Naive B cell (primary cell): Measurements from ENCODE around the gene SYNGR3. TPM values are rescaled to one million over a fixed set of nuclear protein-coding genes. Genes with fewer than 3 reads are reported as not detected.

Source experiments
- ATAC-seq, 2 donors: fragments of 150-1000 bp; cut with Tn5 transposase; 2 replicates each; pipeline ENCODE4 v1.10.0; 2021; ENCODE audit warnings: low read depth in 2 of 2, mild to moderate bottlenecking in 2 of 2, moderate library complexity in 2 of 2
- DNase-seq: peaks from one replicate; pipeline ENCODE4 v3.0.0; 2022
- H3K27ac Mint-ChIP-seq, 6 donors: one replicate each; pipeline ENCODE4 v1.8.0; 2020 to 2022; ENCODE audit warnings: mild to moderate bottlenecking in 6 of 6, mixed read lengths in 6 of 6, moderate library complexity in 5 of 6, inconsistent platforms in 2 of 6
- H3K27me3 Mint-ChIP-seq, 3 donors: one replicate each; pipeline ENCODE4 v1.8.0; 2021 to 2022; ENCODE audit warnings: mixed read lengths in 3 of 3, mild to moderate bottlenecking in 1 of 3
- H3K36me3 Mint-ChIP-seq, 2 donors: one replicate each; pipeline ENCODE4 v1.8.0; 2020 to 2022; ENCODE audit warnings: mixed read lengths in 2 of 2, inconsistent platforms in 1 of 2, mild to moderate bottlenecking in 1 of 2
- H3K4me1 Mint-ChIP-seq, 3 donors: one replicate each; pipeline ENCODE4 v1.8.0; 2020 to 2022; ENCODE audit warnings: mixed read lengths in 3 of 3, inconsistent platforms in 1 of 3, mild to moderate bottlenecking in 1 of 3, moderate library complexity in 1 of 3
- H3K4me3 Mint-ChIP-seq, 8 donors: one replicate each; pipeline ENCODE4 v1.8.0; 2020 to 2022; ENCODE audit warnings: mild to moderate bottlenecking in 8 of 8, mixed read lengths in 8 of 8, moderate library complexity in 8 of 8, inconsistent platforms in 2 of 8
- H3K9me3 Mint-ChIP-seq, 7 donors: one replicate each; pipeline ENCODE4 v1.8.0; 2020 to 2022; ENCODE audit warnings: mixed read lengths in 7 of 7, mild to moderate bottlenecking in 5 of 7, inconsistent platforms in 2 of 7, moderate library complexity in 1 of 7
- polyA plus RNA-seq, 6 donors: library from polyadenylated mRNA; unstranded; fragments of 300-500 nt; fragmentation: Illumina TruSeq; gene quantifications; one replicate each; pipeline ENCODE4 v1.2.3, GENCODE V29; 2021; ENCODE audit warnings: low read depth in 6 of 6

Gene SYNGR3
- polyA plus RNA-seq, 6 donors from 2014 or later: 1.5 to 4.1 (median 2.8) TPM; not detected in 1

DNA sequence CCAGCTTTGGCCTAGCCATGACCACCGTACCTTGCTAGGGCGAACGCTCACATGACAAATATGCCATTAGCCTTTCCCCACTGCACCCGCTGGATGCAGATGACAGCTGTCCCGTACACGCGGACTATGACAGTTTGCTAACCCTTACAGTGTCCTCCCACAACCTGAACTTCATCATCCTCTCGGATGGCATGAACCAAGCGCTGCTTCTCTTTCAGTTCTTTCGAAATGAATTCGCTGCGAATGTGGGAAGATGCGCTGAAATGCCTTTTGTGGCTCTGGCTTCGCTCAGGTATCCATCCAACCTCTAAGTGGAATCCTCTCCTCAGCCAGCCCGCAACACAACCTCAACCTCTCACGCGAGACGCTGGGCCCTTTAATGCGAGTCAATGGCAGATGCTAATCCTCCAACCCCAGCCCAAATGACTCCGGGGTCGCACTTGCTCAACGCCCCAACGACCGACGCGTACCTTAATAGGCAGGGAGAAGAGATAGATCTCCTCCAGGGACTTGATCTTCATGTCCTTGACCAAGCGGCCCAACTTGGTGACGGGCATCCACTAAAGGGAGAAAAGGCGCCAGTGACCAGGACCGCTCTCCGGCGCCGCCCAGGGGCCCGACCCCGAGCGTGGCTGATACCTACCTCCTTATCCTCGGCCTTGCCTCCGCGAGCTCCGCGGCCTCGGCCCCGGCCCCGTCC is 25.8 kb upstream of the SYNGR3 start:
- DNase-seq (no peak), ATAC-seq (peak in 1 of 2 donors; percentile 15)
- Mint-ChIP-seq H3K4me3 (peak overlapping the region; percentile 89 to 96 (median 95)), H3K27ac (peak overlapping the region; percentile 91 to 99 (median 97)), H3K27me3 (no peaks in the 10 kb centered on the region), H3K4me1 (peaks cover 29 to 47% (median 45%) of the 10 kb centered on the region in 3 donors), H3K9me3 (peaks cover 0 to 2% (median 0%) of the 10 kb centered on the region in 7 donors), H3K36me3 (peaks cover 5 to 8% of the 10 kb centered on the region in 2 donors)

DNA sequence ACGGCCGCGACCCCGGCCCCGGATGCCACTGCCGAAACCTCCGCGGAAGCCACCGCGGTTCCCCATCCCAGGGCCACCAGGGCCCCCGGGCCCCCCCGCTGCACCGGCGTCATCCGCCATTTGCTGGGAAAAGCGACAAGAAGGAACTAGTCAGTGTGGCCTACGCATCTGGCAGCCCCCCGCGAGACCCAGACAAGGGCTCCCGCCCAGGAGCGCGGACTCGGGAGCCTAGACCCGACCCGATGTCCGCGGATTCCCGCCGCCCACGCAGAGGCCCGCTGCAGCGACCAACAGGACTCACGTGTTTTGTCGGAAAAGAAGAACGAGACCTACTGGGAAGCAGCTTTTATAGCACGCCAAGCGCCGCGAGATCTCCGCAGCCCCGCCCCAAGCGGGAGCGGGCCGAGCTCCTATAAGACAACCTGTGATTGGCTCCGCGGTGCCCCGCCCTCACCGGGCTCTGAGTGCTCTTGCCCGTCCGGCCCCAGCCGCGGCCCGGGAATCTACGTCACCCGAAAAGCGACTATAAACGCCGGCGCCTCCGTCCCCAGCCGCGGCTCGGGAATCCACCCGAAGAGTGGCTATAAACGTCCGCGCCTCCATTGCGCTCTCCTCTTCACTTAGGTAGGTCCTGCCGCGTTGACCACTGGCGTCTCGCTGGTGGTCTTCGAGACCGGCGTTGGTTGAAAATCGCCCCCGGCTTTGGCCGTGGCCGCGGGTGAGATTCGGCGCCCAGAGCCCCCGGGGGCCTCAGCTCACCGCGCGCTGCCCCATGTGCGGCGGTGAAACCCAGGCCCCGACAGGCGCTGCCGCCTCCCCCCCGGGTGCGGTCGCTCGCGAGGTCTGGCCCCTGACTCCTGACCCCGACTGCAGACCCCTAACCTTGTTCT is 25.0 kb upstream of the SYNGR3 start, which contains the start of gene RPS2:
TSS of gene RPS2 (minus strand) at position 321 of the 890 bp plus-strand sequence. CDS start at position 120, 201 bp downstream.
- peak within 1 kb of the TSS; percentile 92 to 96 (median 95) for H3K4me3 Mint-ChIP-seq
- ATAC-seq (peak; percentile 94), DNase-seq (peak; percentile 98)
- peak within 1 kb of the TSS; percentile 97 to 99 (median 98) for H3K27ac Mint-ChIP-seq
- H3K4me1 Mint-ChIP-seq: peaks cover 25 to 46% (median 45%) of the 10 kb centered on the region in 3 donors
- no peaks in the 10 kb centered on the region for H3K27me3 Mint-ChIP-seq
- peaks cover 5 to 8% of the 10 kb centered on the region in 2 donors for H3K36me3 Mint-ChIP-seq
- peaks cover 0 to 2% (median 0%) of the 10 kb centered on the region in 7 donors for H3K9me3 Mint-ChIP-seq

DNA sequence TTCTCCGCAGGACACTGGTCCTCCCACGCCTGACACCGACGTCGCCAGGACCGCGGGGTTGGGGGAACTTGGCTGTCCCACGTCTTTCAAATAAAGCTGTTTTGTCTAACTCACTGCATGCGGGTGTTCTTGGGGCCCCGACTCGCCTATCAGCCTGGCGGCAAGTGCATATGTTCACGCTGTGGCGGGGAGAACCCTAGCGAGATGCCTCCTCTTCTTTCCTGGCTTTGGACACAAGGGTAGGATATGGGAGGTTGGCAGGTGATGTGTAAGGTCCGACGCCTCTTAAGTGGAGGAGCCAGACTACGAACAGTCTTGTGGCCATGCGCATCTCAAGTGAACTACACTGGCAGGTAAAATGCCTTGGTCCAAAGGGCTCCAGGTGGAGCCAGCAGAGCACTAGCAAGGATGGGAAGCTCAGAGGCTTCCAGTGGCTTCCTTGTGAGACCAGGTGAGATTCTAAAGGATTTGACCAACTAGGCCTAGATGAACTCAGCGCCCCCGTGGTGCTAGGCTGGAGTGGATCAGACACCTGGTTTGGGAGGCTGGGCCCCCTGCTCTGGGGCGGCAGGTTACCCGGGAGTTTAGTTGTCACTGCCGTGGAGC is 24.3 kb upstream of the SYNGR3 start:
- peak overlapping the region; percentile 92 to 96 (median 95) for H3K4me3 Mint-ChIP-seq
- no peaks in the 10 kb centered on the region for H3K27me3 Mint-ChIP-seq
- DNase-seq (no peak), ATAC-seq (no peak)
- peaks cover 21 to 39% (median 38%) of the 10 kb centered on the region in 3 donors for H3K4me1 Mint-ChIP-seq
- peaks cover 5 to 8% of the 10 kb centered on the region in 2 donors for H3K36me3 Mint-ChIP-seq
- H3K9me3 Mint-ChIP-seq: peaks cover 0 to 2% (median 0%) of the 10 kb centered on the region in 7 donors
- H3K27ac Mint-ChIP-seq: peak overlapping the region; percentile 97 to 99 (median 98)

DNA sequence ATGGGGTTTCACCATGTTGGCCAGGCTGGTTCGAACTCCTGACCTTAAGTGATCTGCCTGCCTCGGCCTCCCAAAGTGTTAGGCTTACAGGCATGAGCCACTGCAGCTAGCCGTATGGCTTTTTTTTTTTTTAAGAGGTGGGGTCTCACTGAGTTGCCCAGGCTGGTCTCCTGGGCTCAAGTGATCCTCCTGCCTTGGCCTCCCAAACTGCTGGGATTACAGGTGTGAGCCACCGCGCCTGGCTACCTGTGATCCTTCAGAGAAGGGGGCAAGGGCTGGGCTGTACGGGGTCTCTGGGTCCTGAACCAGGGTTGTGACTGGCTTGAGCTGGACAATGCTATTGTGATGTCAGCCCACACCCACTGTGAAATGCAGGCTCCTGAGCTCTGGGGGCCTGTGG is 23.3 kb upstream of the SYNGR3 start, which contains the start of gene RNF151:
TSS of gene RNF151 (plus strand) at position 397 of the 400 bp plus-strand sequence. CDS start 26 bp downstream, outside the sequence.
- H3K4me3 Mint-ChIP-seq: peak within 1 kb of the TSS; percentile 92 to 96 (median 95)
- peaks cover 20 to 39% (median 38%) of the 10 kb centered on the region in 3 donors for H3K4me1 Mint-ChIP-seq
- peaks cover 0 to 2% (median 0%) of the 10 kb centered on the region in 7 donors for H3K9me3 Mint-ChIP-seq
- peak within 1 kb of the TSS; percentile 97 to 99 (median 98) for H3K27ac Mint-ChIP-seq
- H3K36me3 Mint-ChIP-seq: peaks cover 5 to 8% of the 10 kb centered on the region in 2 donors
- no peaks in the 10 kb centered on the region for H3K27me3 Mint-ChIP-seq
- DNase-seq (no peak), ATAC-seq (no peak)

DNA sequence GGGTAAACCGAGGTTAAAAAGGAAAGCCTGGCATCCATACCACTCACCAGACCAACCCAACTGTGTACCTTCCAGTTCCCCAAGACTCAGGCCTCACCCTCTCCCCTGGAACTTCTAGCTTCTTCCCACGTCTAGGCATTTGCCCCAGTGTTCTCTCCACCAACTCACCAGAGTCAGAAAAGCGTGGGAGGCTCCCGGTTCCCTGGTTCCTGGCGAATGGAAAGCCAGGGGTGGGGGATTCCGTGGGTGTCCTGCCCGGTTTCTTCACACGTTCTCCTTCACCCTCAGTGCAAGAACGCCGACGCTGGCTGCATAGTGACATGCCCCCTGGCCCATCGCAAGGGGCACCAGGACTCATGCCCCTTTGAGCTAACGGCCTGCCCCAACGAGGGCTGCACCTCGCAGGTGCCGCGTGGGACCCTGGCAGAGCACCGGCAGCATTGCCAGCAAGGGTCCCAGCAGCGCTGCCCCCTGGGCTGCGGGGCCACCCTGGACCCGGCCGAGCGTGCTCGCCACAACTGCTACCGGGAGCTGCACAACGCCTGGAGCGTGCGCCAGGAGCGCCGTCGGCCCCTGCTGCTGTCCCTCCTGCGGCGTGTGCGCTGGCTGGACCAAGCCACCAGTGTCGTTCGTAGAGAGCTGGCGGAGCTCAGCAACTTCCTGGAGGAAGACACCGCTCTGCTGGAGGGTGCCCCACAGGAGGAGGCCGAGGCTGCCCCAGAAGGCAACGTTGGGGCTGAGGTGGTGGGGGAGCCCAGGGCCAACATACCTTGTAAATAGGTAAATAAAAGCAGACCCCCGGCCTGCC is 21.4 kb upstream of the SYNGR3 start:
- H3K36me3 Mint-ChIP-seq: peaks cover 5 to 7% of the 10 kb centered on the region in 2 donors
- peaks cover 0 to 2% (median 0%) of the 10 kb centered on the region in 7 donors for H3K9me3 Mint-ChIP-seq
- peak overlapping the region in 3 of 8 donors; percentile 15 to 70 (median 65) for H3K4me3 Mint-ChIP-seq
- H3K4me1 Mint-ChIP-seq: peaks cover 30 to 48% (median 43%) of the 10 kb centered on the region in 3 donors
- H3K27me3 Mint-ChIP-seq: peaks cover 0 to 1% (median 0%) of the 10 kb centered on the region in 3 donors
- DNase-seq (no peak), ATAC-seq (no peak)
- H3K27ac Mint-ChIP-seq: peak overlapping the region in 3 of 6 donors; percentile 22 to 79 (median 67)

DNA sequence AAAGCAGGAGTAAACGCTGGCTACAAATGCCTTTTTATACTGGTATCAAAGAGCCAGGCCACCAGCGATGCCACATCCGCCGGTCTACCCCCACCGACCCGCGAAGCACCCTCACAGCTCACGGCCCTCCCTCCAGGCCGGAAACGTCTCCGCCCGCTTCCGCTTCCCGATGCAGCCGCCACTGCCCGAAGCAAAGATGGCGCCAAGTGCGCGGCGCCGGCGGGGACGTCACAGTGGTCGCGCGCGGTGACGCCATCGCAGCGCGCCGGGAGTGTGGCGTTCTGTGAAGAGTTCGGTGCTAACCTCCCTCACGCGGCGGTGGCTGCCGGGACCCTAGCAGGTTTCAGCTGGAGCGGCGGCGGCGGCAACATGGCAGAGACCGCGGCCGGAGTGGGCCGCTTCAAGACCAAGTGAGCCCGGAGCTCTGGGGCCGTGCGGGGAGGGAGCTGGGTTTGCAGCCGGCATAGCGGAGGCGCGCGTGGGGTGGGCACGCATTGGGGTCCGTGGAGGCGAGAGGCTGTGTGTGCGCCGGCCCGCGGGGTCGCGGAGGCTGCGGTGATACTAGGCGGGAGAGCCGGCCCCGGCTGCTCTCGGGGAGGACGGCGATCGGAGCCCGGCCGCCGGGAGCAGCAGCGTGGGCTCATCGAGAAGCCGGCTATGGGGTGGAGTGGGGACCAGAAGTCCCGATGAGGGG is 17.8 kb upstream of the SYNGR3 start, which contains the start of gene TBL3:
TSS of gene TBL3 (plus strand) at position 258 of the 694 bp plus-strand sequence. CDS start at position 370, 112 bp downstream.
- ATAC-seq (peak; percentile 98), DNase-seq (peak; percentile 97)
- Mint-ChIP-seq H3K36me3 (peaks cover 0 to 16% of the 10 kb centered on the region in 2 donors), H3K27ac (peak within 1 kb of the TSS; percentile 95 to 100 (median 98)), H3K9me3 (no peaks in the 10 kb centered on the region), H3K4me1 (peaks cover 21 to 31% (median 24%) of the 10 kb centered on the region in 3 donors), H3K4me3 (peak within 1 kb of the TSS; percentile 96 to 99 (median 97)), H3K27me3 (peaks cover 0 to 15% (median 7%) of the 10 kb centered on the region in 3 donors)

DNA sequence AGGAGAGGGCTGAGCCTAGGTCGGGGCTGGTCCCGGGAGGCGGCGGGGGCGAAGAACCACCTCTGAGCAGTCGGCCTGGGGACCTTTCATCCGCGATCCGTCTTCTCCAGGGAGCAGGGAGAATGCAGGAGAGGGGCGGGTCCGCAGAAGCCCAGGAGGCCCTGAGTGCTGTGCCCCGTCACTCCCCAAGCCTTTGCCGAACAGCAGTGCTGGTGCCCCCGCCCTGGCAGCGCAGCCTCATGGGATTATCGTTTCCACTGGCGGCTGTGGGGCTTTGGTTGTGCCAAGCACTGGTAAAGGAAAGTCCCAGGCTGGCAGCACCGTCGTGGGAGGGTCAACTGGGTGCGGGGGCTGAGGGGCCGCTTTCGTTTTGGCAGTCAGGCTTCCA is 17.3 kb upstream of the SYNGR3 start:
- H3K9me3 Mint-ChIP-seq: no peaks in the 10 kb centered on the region
- peaks cover 0 to 18% (median 7%) of the 10 kb centered on the region in 3 donors for H3K27me3 Mint-ChIP-seq
- no peak for DNase-seq
- H3K4me3 Mint-ChIP-seq: peak overlapping the region; percentile 96 to 99 (median 97)
- peaks cover 21 to 31% (median 24%) of the 10 kb centered on the region in 3 donors for H3K4me1 Mint-ChIP-seq
- peak overlapping the region in 3 of 6 donors; percentile 87 to 100 (median 97) for H3K27ac Mint-ChIP-seq
- no peak for ATAC-seq
- peaks cover 0 to 16% of the 10 kb centered on the region in 2 donors for H3K36me3 Mint-ChIP-seq

DNA sequence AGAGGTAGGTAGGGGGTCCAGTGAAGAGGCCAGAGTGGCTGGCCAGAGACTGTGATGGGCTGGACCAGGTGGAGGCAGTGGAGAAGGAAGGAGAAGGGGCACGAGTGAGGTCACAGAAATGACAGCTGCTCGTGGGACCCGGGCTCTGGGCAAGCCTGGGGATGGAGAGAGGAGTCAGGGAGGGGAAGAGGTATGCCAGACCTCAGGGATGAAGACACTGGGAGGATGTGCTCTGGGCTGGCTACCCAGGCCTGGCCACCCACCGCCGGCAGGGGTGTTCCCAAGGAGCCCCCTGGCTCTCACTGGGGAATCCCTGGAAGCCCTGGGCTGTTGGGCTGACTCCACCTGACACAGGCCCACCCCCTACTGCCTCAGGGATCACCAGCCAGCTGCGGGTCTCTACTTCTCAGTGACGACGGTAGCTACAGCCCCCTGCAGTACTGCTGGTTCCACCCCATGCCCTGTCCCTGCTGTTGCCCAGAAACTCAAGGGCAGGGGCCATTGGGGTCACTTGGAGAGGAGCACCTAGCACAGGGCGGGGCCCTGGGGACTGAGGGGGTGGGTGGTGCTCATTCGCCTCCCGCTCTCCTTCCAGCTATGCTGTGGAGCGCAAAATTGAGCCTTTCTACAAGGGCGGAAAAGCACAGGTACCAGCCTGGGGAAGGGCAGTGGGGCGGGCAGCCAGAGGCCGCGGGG is 16.2 kb upstream of the SYNGR3 start:
- peaks cover 21 to 31% (median 24%) of the 10 kb centered on the region in 3 donors for H3K4me1 Mint-ChIP-seq
- H3K27ac Mint-ChIP-seq: peak overlapping the region in 1 of 6 donors; percentile 85
- no peaks in the 10 kb centered on the region for H3K9me3 Mint-ChIP-seq
- DNase-seq (no peak), ATAC-seq (no peak)
- H3K27me3 Mint-ChIP-seq: peaks cover 0 to 26% (median 7%) of the 10 kb centered on the region in 3 donors
- peaks cover 0 to 16% of the 10 kb centered on the region in 2 donors for H3K36me3 Mint-ChIP-seq
- peak overlapping the region in 3 of 8 donors; percentile 30 to 98 (median 96) for H3K4me3 Mint-ChIP-seq

DNA sequence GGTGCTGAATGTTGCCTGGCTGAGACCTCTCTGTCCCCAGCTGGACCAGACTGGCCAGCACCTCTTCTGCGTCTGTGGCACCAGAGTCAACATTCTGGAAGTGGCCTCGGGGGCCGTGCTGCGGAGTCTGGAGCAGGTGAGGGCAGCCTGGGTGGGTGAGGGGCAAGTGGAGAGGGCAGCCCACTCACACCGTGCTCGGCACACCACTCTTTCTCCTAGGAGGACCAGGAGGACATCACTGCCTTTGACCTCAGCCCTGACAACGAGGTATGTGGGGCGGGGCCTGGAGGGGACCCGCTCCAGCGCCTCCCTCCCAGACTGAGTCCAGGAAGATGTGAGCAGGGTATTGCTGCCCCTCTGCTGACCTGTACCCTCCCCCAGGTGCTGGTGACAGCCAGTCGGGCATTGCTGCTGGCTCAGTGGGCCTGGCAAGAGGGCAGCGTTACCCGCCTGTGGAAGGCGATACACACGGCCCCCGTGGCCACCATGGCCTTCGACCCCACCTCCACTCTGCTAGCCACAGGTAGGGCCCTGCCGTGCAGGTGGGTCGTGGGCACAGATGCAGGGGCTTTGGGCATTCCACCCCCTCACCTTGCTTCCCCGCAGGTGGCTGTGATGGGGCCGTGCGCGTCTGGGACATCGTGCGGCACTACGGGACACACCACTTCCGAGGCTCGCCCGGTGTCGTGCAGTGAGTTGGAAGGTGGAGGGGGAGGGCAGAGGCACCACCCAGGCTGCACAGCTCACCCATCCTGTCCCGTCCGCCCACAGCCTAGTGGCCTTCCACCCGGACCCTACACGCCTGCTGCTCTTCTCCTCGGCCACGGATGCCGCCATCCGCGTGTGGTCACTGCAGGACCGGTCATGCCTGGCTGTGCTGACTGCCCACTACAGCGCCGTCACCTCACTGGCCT is 15.4 kb upstream of the SYNGR3 start:
- Mint-ChIP-seq H3K4me1 (peaks cover 21 to 31% (median 24%) of the 10 kb centered on the region in 3 donors), H3K36me3 (peaks cover 0 to 16% of the 10 kb centered on the region in 2 donors), H3K4me3 (peak overlapping the region in 5 of 8 donors; percentile 30 to 79 (median 47)), H3K27ac (no peak overlapping the region), H3K27me3 (peaks cover 0 to 28% (median 7%) of the 10 kb centered on the region in 3 donors), H3K9me3 (no peaks in the 10 kb centered on the region)
- no peak for ATAC-seq
- DNase-seq: no peak
